Measurements from ENCODE around the gene MSL1.
A peak's percentile ranks its signal among the peaks of the same experiment; 100 is the strongest.

MSL1 gene

GRCh38 chr17:40121181-40122135, at the start of gene MSL1:
TSS of gene MSL1 (plus strand) at chr17:40121971. CDS start at chr17:40122613, 642 bp downstream.
- peaks cover 7% of the 10 kb centered on the region; the same call in 1 of the 2 replicates for H3K4me1 ChIP-seq (ENCODE audit: insufficient read depth, low read length)
- peaks cover 4% of the 10 kb centered on the region for H3K36me3 ChIP-seq (ENCODE audit: insufficient read depth, low read length)
- peak within 1 kb of the TSS; percentile 96 for H3K9ac ChIP-seq (ENCODE audit: low read depth, low read length)
- no peaks in the 10 kb centered on the region for H3K9me3 ChIP-seq (ENCODE audit: control insufficient read depth, insufficient read depth, low read length)

GRCh38 chr17:40072040-40072734, 49.6 kb upstream of the MSL1 start:
- Histone ChIP-seq H3K4me1 (ENCODE audit: insufficient read depth, low read length) (peaks cover 50% of the 10 kb centered on the region), H3K9ac (ENCODE audit: low read depth, low read length) (no peak overlapping the region), H3K36me3 (ENCODE audit: insufficient read depth, low read length) (no peaks in the 10 kb centered on the region), H3K9me3 (ENCODE audit: control insufficient read depth, insufficient read depth, low read length) (no peaks in the 10 kb centered on the region)

- H3K4me1 ChIP-seq (ENCODE audit: insufficient read depth, low read length): peaks cover 50% of the 10 kb centered on the region
- no peaks in the 10 kb centered on the region for H3K9me3 ChIP-seq (ENCODE audit: control insufficient read depth, insufficient read depth, low read length)
- no peak overlapping the region for H3K9ac ChIP-seq (ENCODE audit: low read depth, low read length)
- H3K36me3 ChIP-seq (ENCODE audit: insufficient read depth, low read length): no peaks in the 10 kb centered on the region
Measured at GRCh38 chr17:40072735-40073346, 48.9 kb upstream of the MSL1 start.

GRCh38 chr17:40073454-40074174, 48.2 kb upstream of the MSL1 start:
- peaks cover 44% of the 10 kb centered on the region for H3K4me1 ChIP-seq (ENCODE audit: insufficient read depth, low read length)
- no peak overlapping the region for H3K9ac ChIP-seq (ENCODE audit: low read depth, low read length)
- H3K9me3 ChIP-seq (ENCODE audit: control insufficient read depth, insufficient read depth, low read length): no peaks in the 10 kb centered on the region
- no peaks in the 10 kb centered on the region for H3K36me3 ChIP-seq (ENCODE audit: insufficient read depth, low read length)

- H3K9ac ChIP-seq (ENCODE audit: low read depth, low read length): no peak overlapping the region
- H3K36me3 ChIP-seq (ENCODE audit: insufficient read depth, low read length): no peaks in the 10 kb centered on the region
- H3K4me1 ChIP-seq (ENCODE audit: insufficient read depth, low read length): peaks cover 42% of the 10 kb centered on the region
- H3K9me3 ChIP-seq (ENCODE audit: control insufficient read depth, insufficient read depth, low read length): no peaks in the 10 kb centered on the region
Measured at GRCh38 chr17:40074175-40074512, 47.6 kb upstream of the MSL1 start.

GRCh38 chr17:40074871-40075200, 46.9 kb upstream of the MSL1 start:
- Histone ChIP-seq H3K9me3 (ENCODE audit: control insufficient read depth, insufficient read depth, low read length) (no peaks in the 10 kb centered on the region), H3K36me3 (ENCODE audit: insufficient read depth, low read length) (no peaks in the 10 kb centered on the region), H3K9ac (ENCODE audit: low read depth, low read length) (no peak overlapping the region), H3K4me1 (ENCODE audit: insufficient read depth, low read length) (peaks cover 35% of the 10 kb centered on the region)

- peaks cover 31% of the 10 kb centered on the region for H3K4me1 ChIP-seq (ENCODE audit: insufficient read depth, low read length)
- no peaks in the 10 kb centered on the region for H3K36me3 ChIP-seq (ENCODE audit: insufficient read depth, low read length)
- no peaks in the 10 kb centered on the region for H3K9me3 ChIP-seq (ENCODE audit: control insufficient read depth, insufficient read depth, low read length)
- no peak overlapping the region; the same call in 1 of the 2 replicates for H3K9ac ChIP-seq (ENCODE audit: low read depth, low read length)
Measured at GRCh38 chr17:40075201-40075941, 46.4 kb upstream of the MSL1 start.

GRCh38 chr17:40075942-40076498, 45.8 kb upstream of the MSL1 start:
- Histone ChIP-seq H3K36me3 (ENCODE audit: insufficient read depth, low read length) (no peaks in the 10 kb centered on the region), H3K9me3 (ENCODE audit: control insufficient read depth, insufficient read depth, low read length) (no peaks in the 10 kb centered on the region), H3K4me1 (ENCODE audit: insufficient read depth, low read length) (peaks cover 25% of the 10 kb centered on the region), H3K9ac (ENCODE audit: low read depth, low read length) (no peak overlapping the region)

GRCh38 chr17:40076591-40076990, 45.2 kb upstream of the MSL1 start:
- no peaks in the 10 kb centered on the region for H3K9me3 ChIP-seq (ENCODE audit: control insufficient read depth, insufficient read depth, low read length)
- H3K36me3 ChIP-seq (ENCODE audit: insufficient read depth, low read length): no peaks in the 10 kb centered on the region
- H3K4me1 ChIP-seq (ENCODE audit: insufficient read depth, low read length): peaks cover 20% of the 10 kb centered on the region
- H3K9ac ChIP-seq (ENCODE audit: low read depth, low read length): no peak overlapping the region

GRCh38 chr17:40079545-40079944, 42.2 kb upstream of the MSL1 start:
- Histone ChIP-seq H3K9me3 (ENCODE audit: control insufficient read depth, insufficient read depth, low read length) (no peaks in the 10 kb centered on the region), H3K4me1 (ENCODE audit: insufficient read depth, low read length) (peaks cover 15% of the 10 kb centered on the region), H3K36me3 (ENCODE audit: insufficient read depth, low read length) (no peaks in the 10 kb centered on the region)

GRCh38 chr17:40084477-40084876, 37.3 kb upstream of the MSL1 start:
- H3K9ac ChIP-seq (ENCODE audit: low read depth, low read length): no peak overlapping the region
- peaks cover under 1% of the 10 kb centered on the region; the same call in 1 of the 2 replicates for H3K4me1 ChIP-seq (ENCODE audit: insufficient read depth, low read length)
- no peaks in the 10 kb centered on the region for H3K36me3 ChIP-seq (ENCODE audit: insufficient read depth, low read length)
- H3K9me3 ChIP-seq (ENCODE audit: control insufficient read depth, insufficient read depth, low read length): no peaks in the 10 kb centered on the region

More at GRCh38 chr17:40079545-40079944, 42.2 kb upstream of the MSL1 start:
- no peak overlapping the region for H3K9ac ChIP-seq (ENCODE audit: low read depth, low read length)

GRCh38 chr17:40086150-40087044, 35.4 kb upstream of the MSL1 start:
- Histone ChIP-seq H3K9ac (ENCODE audit: low read depth, low read length) (no peak overlapping the region), H3K36me3 (ENCODE audit: insufficient read depth, low read length) (no peaks in the 10 kb centered on the region), H3K4me1 (ENCODE audit: insufficient read depth, low read length) (peaks cover 11% of the 10 kb centered on the region; the same call in 1 of the 2 replicates), H3K9me3 (ENCODE audit: control insufficient read depth, insufficient read depth, low read length) (no peaks in the 10 kb centered on the region)
